Head of caudate nucleus (tissue), 42 donors: ENCODE data around the gene SETD4.

Experiments used
- DNase-seq, 42 donors: peaks; one replicate each; pipeline versions ENCODE4 v3.0.0 to v3.0.0-alpha.2; 2020 to 2021; ENCODE audit warnings: mixed read lengths in 7 of 42
- intact Hi-C: fragments of 100-400 bp; cut with DNase I; formaldehyde crosslinking; loops from one replicate; pipeline ENCODE4 v1.15.0; 2022

SETD4 gene

DNA sequence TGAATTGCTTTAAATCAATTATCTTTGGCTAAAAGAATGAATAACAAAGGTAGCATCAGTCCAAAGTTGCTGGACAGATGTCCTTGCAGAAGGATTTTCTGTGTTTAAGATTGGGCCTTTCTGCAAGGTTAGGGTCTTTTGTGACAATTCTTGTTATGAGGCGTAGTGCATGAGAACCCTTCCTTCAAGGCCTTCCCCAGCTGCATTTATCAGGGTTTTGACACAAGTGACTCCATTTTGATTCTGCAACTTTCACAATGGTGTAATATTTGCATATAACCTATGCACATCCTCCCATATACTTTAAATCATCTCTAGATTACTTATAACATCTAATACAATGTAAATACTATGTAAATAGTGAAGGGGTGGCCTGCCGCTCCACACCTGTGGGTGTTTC lies 1.1 kb upstream of the SETD4 start:
- intact Hi-C loops, result loop anchor here (5.0 kb wide), 1 partner anchor 46 kb away; no protein-coding TSS in a partner anchor

DNA sequence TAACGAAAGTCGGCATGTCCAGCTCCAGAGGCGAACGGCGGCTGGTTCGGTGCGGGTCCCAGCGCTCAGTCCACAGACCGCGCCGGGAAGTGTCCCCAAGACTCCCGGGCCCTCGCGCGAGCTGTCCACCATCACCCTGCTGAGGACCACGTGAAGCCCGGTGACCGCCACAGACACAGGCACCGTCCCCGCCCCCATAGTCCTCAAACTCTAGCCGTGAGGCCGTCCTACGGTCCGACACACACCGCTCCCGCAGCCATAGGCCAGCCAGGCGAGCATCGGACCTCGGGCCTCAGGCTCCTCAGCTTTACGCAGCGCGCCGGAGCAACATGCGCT lies 535 bp downstream of the SETD4 start:
- DNase-seq, result peak in 23 of 42 donors; percentile 19 to 56 (median 38)
- intact Hi-C loops, result loop anchor here (5.0 kb wide), 1 partner anchor 48 kb away; no protein-coding TSS in a partner anchor

More for the DNA sequence above, 1.1 kb upstream of the SETD4 start:
- no peak for DNase-seq

DNA sequence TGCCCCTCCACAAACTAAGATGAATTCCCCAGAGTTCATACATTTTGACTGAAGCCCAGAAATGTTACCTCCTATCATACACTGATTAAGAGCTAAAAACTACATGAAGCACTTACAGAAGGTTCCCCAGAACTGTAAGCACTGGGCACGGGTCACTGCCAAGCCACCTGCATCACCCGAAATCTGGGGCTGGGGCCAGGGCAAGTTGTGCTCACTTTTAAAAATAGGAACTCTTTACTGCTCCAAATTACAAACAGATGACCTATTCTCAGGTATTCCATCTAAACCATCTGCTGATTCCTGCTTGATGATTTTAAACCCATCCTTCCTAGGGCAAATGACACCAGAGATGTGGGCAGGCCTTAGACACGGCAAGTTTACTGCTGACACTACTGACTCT lies 4.8 kb downstream of the SETD4 start:
- intact Hi-C loops, result no loop called here
- DNase-seq, result peak in 1 of 42 donors; percentile 29

DNA sequence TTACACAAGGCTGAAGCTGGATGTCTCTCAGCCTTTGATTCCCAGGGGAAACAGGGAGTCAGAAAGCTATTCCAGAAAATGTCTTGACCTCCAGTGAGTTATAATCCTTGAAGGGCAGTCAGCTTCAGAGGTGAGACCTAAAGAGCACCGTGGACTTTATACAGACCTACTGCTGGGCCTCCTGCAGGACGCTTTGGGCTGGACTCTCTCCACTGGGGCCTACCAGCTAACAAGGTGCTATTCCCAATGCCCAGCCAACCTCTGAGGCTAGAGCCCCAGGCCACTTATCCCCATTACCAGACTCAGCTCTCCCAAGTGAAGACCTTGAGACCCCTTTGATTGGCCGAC lies 6.6 kb downstream of the SETD4 start:
- intact Hi-C loops, result no loop called here
- DNase-seq, result no peak

DNA sequence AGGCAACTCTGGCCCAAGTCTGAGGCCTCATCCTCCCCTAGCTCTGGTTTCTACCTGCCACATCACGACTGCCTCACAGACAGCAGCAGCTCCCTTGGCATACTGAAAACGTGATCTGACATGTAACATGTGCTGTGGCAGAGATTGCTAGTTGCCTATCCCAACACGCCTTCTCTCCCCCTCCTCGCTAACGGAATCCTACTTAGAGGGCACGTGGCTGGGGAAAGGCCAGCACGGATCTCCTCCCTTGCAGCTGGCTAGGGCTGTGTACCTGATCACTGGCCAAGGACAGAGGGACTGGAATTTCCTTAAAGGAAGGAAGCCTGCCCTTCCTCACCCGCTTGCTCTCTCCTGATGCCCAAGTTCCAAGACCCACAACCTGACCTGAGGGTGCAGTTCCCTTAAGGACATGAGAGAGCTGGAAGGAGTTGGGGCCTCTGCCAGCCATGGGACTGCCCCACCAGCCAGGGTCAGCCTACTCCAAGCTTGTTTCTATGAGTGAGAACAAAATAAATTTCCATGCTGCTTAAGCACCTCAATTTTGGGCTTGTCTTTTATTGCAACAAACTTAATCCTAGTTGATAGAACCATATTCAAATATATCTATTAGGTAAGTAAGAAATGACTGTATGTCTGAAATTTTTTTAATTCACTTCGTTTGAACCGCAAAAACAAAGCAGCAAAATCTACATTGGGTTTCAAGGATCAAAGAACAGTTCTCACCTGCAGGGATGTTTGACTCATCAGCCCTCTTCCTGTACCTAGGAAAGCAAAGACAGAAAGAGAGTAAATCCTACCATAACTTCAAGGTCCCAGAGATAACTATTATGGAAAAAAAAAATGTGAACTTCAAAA lies 7.2 kb downstream of the SETD4 start:
- peak in 1 of 42 donors; percentile 37 for DNase-seq
- intact Hi-C loops, result no loop called here

DNA sequence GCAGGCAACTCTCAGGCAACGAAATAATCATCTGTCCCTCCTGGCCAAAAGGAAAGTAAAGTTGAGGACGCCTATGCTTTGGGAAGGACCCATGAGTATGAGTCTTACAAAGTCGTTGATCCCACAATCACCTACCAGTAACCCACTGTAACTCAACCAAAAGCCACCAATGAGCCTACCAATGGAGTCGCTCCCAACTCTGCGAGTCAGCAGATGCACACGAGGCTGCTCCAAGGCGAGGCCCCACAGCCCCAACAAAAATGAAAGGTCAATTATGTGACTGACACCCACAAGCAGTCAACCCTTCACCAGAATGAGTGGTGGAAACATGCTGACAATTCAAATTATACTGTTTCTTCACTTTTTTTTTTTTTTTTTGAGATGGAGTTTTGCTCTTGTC lies 12.0 kb downstream of the SETD4 start:
- intact Hi-C loops, result no loop called here

DNA sequence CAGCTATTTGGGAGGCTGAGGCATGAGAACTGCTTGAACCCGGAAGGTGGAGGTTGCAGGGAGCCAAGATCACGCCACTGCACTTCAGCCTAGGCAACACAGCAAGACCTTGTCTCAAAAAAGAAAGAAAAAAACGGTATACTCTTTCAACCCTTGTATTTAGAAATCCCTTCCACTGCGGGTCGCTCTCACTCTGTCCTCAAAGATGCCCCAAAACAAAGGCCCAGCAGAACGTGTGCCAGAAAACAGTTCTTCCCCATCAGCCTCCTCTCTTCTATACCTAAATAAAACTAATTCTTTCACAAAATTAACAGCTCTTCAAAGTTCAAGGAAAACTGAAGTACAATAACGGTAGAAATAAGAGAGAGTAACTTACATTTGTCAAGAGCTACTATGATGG lies 13.2 kb downstream of the SETD4 start:
- intact Hi-C loops, result no loop called here
- DNase-seq, result peak in 15 of 42 donors; percentile 16 to 75 (median 45)

More for the DNA sequence above, 12.0 kb downstream of the SETD4 start:
- peak in 1 of 42 donors; percentile 15 for DNase-seq

DNA sequence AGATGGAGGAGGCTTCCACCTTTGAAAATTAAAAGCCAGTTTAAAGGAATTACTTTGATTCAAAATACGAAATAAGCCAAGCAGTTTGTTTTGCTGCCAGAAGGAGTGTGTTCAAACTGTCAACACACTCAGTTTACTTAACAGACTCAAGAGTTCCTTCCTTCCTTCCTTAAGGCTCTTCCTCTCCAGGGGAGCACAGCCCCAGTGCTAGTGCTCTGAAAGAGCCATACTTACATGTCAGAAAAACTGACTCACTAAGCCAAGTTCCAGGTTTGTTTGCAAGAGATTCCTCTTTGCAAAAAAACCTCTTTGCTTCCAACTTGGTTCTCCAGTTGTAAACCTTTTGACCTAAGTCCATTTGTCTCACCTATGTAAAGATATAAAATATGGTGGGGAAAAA lies 14.3 kb downstream of the SETD4 start:
- DNase-seq, result no peak
- intact Hi-C loops, result no loop called here

DNA sequence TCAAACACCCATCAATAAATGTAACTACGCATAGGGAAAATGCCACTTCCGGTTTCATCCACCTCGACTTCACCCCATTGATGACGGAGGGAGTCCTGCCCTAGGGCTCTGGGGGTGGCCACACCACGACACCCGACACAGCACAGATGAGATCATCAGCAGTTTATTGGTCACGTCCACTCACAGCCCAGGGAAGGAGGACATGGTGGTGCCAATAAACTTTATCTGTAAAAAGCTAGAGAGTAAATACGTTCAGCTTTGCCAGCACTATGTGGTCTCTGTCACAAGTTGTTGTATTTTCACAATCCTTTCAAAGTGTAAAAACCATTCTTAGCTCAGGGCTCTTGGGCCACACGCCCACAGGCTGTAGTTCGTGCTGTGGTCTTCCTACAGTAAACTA lies 16.3 kb downstream of the SETD4 start:
- intact Hi-C loops, result no loop called here
- DNase-seq, result peak in 1 of 42 donors; percentile 39

DNA sequence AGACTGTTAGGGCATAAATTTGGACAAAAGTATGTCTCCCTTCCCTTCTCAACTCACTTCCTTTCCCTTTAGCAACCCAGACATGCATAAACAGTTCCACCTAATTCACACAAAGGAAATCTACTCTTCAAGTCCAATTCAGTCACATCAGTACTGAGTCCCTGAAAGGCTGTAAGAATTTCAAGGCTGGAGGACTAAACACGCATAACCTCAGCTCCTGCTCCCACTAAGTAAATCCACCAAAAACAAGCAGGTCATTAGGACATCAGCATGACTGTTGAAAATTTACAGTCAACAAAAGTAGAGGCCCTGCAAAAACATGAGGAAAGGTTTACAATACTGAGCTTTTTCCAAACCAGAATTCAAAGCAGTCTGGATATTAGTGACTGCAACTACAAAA lies 18.4 kb downstream of the SETD4 start:
- intact Hi-C loops, result no loop called here
- no peak for DNase-seq

DNA sequence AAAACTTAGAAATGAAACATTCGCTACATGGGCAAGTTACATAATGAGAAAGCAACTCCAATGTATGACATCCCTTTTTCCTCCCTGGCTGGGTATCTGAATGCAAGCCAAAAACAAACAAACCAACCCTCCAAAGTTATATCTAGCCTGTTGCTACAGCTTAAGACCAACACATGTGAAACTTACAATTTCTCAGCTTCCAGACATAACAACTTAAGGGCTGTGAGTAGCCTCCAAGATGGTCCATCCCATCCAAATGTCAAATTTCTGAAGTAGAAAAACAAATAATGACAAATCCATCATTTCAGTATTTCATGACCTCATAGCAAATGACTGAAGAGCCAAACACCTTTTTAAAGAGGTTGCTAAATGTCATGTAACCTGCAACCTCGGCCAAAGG lies 19.9 kb downstream of the SETD4 start:
- intact Hi-C loops, result no loop called here
- DNase-seq, result no peak

DNA sequence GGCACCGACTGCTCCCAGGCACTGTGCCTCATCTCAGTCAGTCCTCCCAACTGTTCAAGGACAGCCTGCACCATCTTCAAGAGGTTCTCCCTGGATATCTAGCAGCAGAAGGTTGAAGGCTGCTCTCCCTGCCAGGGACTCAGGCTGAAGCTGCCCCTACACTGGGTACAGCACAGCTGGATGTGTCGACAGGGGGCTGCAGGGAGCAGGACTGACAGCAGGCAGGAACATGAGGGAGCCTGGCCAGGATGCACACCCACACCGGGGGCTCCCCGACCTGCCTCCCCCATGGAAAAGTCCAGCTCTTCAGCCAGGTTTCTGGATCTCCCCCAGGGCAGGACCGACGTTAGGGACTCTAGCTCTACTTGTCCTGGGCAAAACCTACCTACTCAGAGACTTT lies 20.5 kb downstream of the SETD4 start:
- DNase-seq, result no peak
- intact Hi-C loops, result no loop called here

DNA sequence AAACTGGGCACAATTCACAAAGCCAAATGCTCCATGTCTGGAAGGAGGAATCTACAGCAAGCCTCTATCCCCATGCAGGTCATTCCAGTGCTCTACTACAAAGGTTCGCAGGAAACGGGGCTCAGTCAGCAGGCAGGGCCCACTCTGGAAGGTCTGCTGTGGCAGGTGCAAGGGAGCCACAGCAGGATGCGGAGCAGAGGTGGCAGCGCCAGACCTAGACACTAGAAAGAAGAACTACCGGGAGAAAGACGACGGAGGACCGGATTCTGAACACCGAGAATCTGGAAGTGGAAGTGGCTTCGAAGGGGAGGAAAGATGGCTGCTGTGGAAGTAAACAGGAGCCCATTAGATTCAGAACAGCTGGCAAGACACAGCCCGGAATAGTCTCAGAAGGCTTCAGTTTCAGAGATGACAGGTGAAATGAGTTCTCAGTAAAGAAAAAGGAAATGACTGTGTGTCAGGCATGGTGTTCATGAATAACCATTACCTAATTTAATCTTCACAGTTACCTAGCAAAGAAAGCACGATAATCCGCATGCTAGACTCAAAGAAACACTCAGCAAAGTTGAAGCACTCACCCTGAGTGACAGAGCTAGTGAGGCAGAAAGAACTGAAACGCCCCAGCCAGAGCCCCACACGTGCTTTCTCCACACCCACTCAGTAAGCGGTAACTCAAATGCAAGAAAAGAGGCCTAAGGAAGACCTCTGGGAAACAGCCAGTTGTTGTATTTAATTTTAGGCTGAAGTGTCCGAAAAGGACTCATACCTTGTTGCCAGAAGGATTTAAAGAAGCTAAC lies 21.4 kb downstream of the SETD4 start:
- intact Hi-C loops, result no loop called here
- DNase-seq, result peak in 27 of 42 donors; percentile 11 to 70 (median 34)

DNA sequence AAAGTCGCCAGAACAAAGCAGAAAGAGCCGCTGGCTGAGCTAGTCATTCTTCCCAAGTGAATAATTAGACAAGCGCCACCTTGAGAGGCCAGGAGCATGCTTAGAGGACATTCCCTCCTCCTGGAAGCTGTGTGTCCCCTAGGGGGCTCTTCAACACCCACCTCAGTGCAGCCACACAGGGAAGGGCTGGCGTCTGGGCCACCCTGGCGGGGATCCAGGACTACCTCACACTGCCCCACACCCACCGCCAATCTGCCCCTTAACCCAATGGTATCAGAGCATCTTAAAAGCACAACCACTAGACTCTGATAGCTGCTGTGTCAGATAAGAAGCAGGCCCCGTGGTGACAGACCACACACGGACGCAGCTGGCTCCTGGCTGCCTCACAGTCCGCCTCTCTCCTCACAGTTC lies 24.9 kb downstream of the SETD4 start:
- intact Hi-C loops, result no loop called here
- no peak for DNase-seq

DNA sequence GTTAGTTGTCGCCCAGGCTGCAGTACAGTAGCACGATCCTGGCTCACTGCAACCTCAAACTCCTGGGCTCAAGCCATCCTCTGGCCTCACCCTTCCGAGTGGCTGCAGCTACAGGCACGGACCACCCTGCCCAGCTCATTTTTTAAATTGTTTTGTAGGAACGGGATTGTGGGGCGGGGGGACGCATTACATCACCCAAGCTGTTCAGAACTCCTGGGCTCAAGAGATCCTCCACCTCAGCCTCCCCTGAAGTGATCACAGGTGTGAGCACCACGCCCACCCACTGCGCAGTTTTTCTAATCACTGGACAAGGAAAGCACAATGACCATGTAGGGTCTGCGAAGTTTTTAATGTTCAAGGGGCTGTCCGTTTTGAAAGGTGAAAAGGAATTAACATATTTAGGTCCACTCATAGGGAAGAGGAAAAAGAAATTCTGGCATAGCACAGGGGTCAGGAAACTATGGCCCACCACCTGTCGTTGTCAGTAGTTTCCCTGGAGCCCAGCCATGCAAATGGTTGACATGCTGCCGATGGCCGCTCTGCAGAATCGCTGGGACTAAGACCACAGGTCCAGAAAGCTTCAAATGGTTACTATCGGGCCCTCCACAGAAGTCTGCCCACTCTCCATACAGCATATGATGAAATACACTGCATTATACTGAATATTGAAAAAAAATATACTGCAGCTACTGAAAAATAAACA lies 26.0 kb downstream of the SETD4 start:
- intact Hi-C loops, result no loop called here
- DNase-seq, result no peak

DNA sequence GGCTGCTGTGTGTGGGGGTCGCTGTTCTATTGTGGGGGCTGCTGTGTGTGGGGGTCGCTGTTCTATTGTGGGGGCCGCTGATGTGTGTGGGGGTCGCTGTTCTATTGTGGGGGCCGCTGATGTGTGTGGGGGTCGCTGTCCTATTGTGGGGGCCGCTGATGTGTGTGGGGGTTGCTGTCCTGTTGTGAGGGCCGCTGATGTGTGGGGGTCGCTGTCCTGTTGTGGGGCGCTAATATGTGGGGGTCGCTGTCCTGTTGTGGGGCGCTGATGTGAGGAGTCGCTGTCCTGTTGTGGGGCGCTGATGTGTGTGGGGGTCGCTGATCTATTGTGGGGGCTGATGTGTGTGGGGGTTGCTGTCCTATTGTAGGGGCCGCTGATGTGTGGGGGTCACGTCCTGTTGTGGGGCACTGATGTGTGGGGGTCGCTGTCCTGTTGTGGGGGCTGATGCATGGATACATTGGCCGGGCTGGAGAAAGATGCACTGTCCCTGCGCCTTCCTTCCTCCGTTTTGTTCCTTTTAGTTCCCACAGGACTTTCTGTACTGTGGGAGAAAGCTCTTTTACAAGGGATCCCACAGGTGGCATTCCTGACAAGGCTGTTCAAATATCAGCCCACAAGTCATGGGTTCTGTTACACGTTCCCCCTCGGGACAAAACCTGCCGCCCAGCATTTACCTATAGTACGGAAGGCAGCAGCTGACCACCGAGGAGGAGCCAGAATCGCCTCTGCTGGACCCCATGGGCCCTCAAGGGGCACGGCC lies 27.5 kb downstream of the SETD4 start:
- DNase-seq, result no peak
- intact Hi-C loops, result no loop called here

DNA sequence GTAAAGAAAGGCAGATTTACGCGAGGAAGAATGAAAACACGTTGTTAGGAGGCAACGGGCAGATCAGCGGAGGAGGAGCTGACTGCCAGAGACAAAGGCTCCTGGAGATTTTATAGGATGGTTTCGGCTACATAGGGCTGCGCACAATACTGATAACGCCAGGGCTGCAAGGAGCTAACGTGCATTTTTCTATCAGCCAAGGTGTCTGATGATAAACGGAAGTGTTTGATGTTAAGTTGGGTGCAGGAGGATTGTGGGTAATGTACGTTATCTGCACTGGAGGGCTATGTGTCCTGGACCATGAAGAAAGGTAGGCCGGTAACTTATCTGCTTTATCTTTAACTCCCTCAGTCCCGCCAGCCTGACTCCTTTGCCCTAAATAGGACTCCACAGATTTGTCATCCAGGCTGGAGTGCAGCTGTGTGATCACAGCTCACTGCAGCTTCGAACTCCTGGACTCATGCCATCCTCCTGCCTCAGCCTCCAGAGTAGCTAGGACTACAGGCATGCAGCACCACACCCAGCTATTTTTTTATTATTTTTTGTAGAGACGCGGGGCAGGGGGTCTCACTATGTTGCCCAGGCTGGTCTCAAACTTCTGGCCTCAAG lies 29.6 kb downstream of the SETD4 start:
- intact Hi-C loops, result no loop called here

DNA sequence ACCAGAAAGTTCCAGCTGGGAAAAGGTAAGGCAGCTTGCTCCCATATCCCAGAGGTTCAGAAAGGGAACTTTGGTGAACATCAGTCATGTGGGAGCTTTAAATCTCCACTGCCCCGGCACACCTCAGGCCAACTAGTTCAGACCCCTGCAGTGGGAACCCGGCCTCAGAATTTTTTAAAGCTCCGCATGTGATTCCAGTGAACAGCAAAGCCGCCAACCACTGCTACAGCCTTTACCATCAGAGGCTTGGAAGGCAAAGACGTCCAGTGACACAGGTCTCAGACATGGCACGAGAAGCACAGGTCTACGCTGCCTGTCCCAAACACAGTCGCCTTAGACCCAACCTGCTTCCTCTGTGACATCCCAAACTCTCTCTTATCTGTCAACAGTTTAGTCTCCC lies 31.0 kb downstream of the SETD4 start:
- DNase-seq, result no peak
- intact Hi-C loops, result no loop called here

More for the DNA sequence above, 29.6 kb downstream of the SETD4 start:
- no peak for DNase-seq
